ENCODE measurements around the gene CCSER1. TPM values are rescaled to one million over a fixed set of nuclear protein-coding genes. Genes with fewer than 3 reads are reported as not detected.

Gene CCSER1
- polyA plus RNA-seq, 3 donors = 0.09 to 0.75 (median 0.13) TPM

GRCh38 chr4:90095000-90095399 lies 32.2 kb upstream of the CCSER1 start:
- no peak overlapping the region for H2AFZ ChIP-seq (ENCODE audit: insufficient read depth, low read depth, low read length, poor library complexity, severe bottlenecking)
- peaks cover 0 to under 1% of the 10 kb centered on the region in 2 donors for H3K4me1 ChIP-seq (ENCODE audit: control insufficient read depth in 1 of 2, insufficient read depth in 2 of 2, low read length in 2 of 2)
- H3K36me3 Mint-ChIP-seq = no peaks in the 10 kb centered on the region
- no CpG with 5 or more reads among the region's 1 CpG for WGBS (ENCODE audit: insufficient coverage)
- no peak overlapping the region for H3K27ac ChIP-seq (ENCODE audit: low read depth in 1 of 2, low read length in 2 of 2)
- intact Hi-C loops (cut with micrococcal nuclease) = no loop called here
- peaks cover 0 to 5% of the 10 kb centered on the region in 2 donors for H3K9me3 ChIP-seq (replicated peaks in 1 of 2; ENCODE audit: control insufficient read depth in 1 of 2, insufficient read depth in 1 of 2, low read length in 2 of 2)
- no peaks in the 10 kb centered on the region for H3K79me2 ChIP-seq (ENCODE audit: insufficient read depth, low read length)
- H3K9me3 Mint-ChIP-seq = peaks cover 0 to 5% (median 2%) of the 10 kb centered on the region in 7 donors
- no peak overlapping the region for H3K4me3 ChIP-seq (replicated peaks in 1 of 3; ENCODE audit: low read depth in 2 of 3, low read length in 3 of 3)
- H4K20me1 ChIP-seq (ENCODE audit: insufficient read depth, low read length) = no peaks in the 10 kb centered on the region
- no peaks in the 10 kb centered on the region for H3K27me3 ChIP-seq (ENCODE audit: control insufficient read depth in 2 of 2, insufficient read depth in 2 of 2, low read length in 2 of 2)
- no peaks in the 10 kb centered on the region for H3K27me3 Mint-ChIP-seq (ENCODE audit: low read depth in 3 of 3)
- H3K4me3 Mint-ChIP-seq = no peak overlapping the region
- H3K4me1 Mint-ChIP-seq = peaks cover 6% of the 10 kb centered on the region
- no peak overlapping the region for H3K9ac ChIP-seq (ENCODE audit: insufficient read depth, low read length, poor library complexity, severe bottlenecking)
- H3K27ac Mint-ChIP-seq = no peak overlapping the region
- DNase-seq = no peak
- H3K36me3 ChIP-seq (replicated peaks in 1 of 2; ENCODE audit: control insufficient read depth in 1 of 2, insufficient read depth in 2 of 2, low read length in 2 of 2) = no peaks in the 10 kb centered on the region
- TF ChIP-seq CTCF (IDR thresholded peaks at IDR 0.05) = no peak
- no peak overlapping the region for H3K4me2 ChIP-seq (replicated peaks; ENCODE audit: extremely low read depth, low read length, poor library complexity, severe bottlenecking)

- Histone ChIP-seq H3K27ac (ENCODE audit: low read depth in 1 of 2, low read length in 2 of 2) (peak overlapping the region in 1 of 2 donors; percentile 17), H4K20me1 (ENCODE audit: insufficient read depth, low read length) (no peaks in the 10 kb centered on the region), H3K4me1 (ENCODE audit: control insufficient read depth in 1 of 2, insufficient read depth in 2 of 2, low read length in 2 of 2) (peaks cover 0 to 2% of the 10 kb centered on the region in 2 donors), H3K27me3 (ENCODE audit: control insufficient read depth in 2 of 2, insufficient read depth in 2 of 2, low read length in 2 of 2) (no peaks in the 10 kb centered on the region), H3K36me3 (replicated peaks in 1 of 2; ENCODE audit: control insufficient read depth in 1 of 2, insufficient read depth in 2 of 2, low read length in 2 of 2) (no peaks in the 10 kb centered on the region), H3K4me3 (replicated peaks in 1 of 3; ENCODE audit: low read depth in 2 of 3, low read length in 3 of 3) (no peak overlapping the region), H3K79me2 (ENCODE audit: insufficient read depth, low read length) (no peaks in the 10 kb centered on the region), H3K9me3 (replicated peaks in 1 of 2; ENCODE audit: control insufficient read depth in 1 of 2, insufficient read depth in 1 of 2, low read length in 2 of 2) (peaks cover 0 to 5% of the 10 kb centered on the region in 2 donors), H3K9ac (ENCODE audit: insufficient read depth, low read length, poor library complexity, severe bottlenecking) (no peak overlapping the region), H2AFZ (ENCODE audit: insufficient read depth, low read depth, low read length, poor library complexity, severe bottlenecking) (no peak overlapping the region), H3K4me2 (replicated peaks; ENCODE audit: extremely low read depth, low read length, poor library complexity, severe bottlenecking) (no peak overlapping the region)
- peak; percentile 72 to 94 (median 78) for DNase-seq
- Mint-ChIP-seq H3K27me3 (ENCODE audit: low read depth in 3 of 3) (no peaks in the 10 kb centered on the region), H3K36me3 (no peaks in the 10 kb centered on the region), H3K4me1 (peaks cover 9% of the 10 kb centered on the region), H3K4me3 (no peak overlapping the region), H3K9me3 (peaks cover 0 to 7% (median 2%) of the 10 kb centered on the region in 7 donors), H3K27ac (peak overlapping the region in 6 of 7 donors; percentile 25 to 86 (median 56))
- TF ChIP-seq CTCF (IDR thresholded peaks at IDR 0.05) = no peak
- WGBS (ENCODE audit: insufficient coverage) = 100% methylated on average over 1 of the region's 3 CpGs
- intact Hi-C loops (cut with micrococcal nuclease) = no loop called here
Measured at GRCh38 chr4:90099812-90100211, 27.4 kb upstream of the CCSER1 start.

Data from CD14-positive monocyte (primary cell).